GM18873 (cell line): Measurements from ENCODE around the gene RNPEPL1.

Experiments used
- ATAC-seq: cut with Tn5 transposase; IDR thresholded peaks from one replicate; pipeline ENCODE4 v1.9.1; 2021; ENCODE audit warnings: mild to moderate bottlenecking, moderate library complexity, moderate number of reproducible peaks; ENCODE audit not compliant: unreplicated experiment, low FRiP score

The RNPEPL1 gene

GRCh38 chr2:240589850-240590525, 21.7 kb downstream of the RNPEPL1 start:
- no peak for ATAC-seq

GRCh38 chr2:240590681-240591111, 22.4 kb downstream of the RNPEPL1 start:
- no peak for ATAC-seq

GRCh38 chr2:240591226-240591625, 22.9 kb downstream of the RNPEPL1 start:
- ATAC-seq, result no peak

- no peak for ATAC-seq
These were observed 23.5 kb downstream of the RNPEPL1 start for GRCh38 chr2:240591784-240592183.

GRCh38 chr2:240593026-240593702, 24.9 kb downstream of the RNPEPL1 start:
- ATAC-seq, result no peak

GRCh38 chr2:240593703-240594451, 25.6 kb downstream of the RNPEPL1 start:
- ATAC-seq, result no peak

- ATAC-seq, result no peak
These were observed 26.5 kb downstream of the RNPEPL1 start for GRCh38 chr2:240594511-240595380.

- no peak for ATAC-seq
These were observed 27.2 kb downstream of the RNPEPL1 start for GRCh38 chr2:240595381-240596079.

- no peak for ATAC-seq
These were observed 27.8 kb downstream of the RNPEPL1 start for GRCh38 chr2:240596080-240596460.

- no peak for ATAC-seq
These were observed 28.2 kb downstream of the RNPEPL1 start for GRCh38 chr2:240596491-240596931.

GRCh38 chr2:240597054-240597418, 28.8 kb downstream of the RNPEPL1 start:
- no peak for ATAC-seq

- no peak for ATAC-seq
These were observed 29.3 kb downstream of the RNPEPL1 start for GRCh38 chr2:240597419-240598181.

- no peak for ATAC-seq
These were observed 30.1 kb downstream of the RNPEPL1 start for GRCh38 chr2:240598311-240598911.

- ATAC-seq, result no peak
These were observed 30.9 kb downstream of the RNPEPL1 start for GRCh38 chr2:240599141-240599583.

GRCh38 chr2:240600451-240600961, 32.2 kb downstream of the RNPEPL1 start:
- no peak for ATAC-seq

GRCh38 chr2:240601061-240601830, 33.0 kb downstream of the RNPEPL1 start:
- no peak for ATAC-seq

GRCh38 chr2:240601831-240602160, 33.5 kb downstream of the RNPEPL1 start:
- no peak for ATAC-seq
